Measurements from ENCODE around the gene ITGA6.

ITGA6 gene

DNA sequence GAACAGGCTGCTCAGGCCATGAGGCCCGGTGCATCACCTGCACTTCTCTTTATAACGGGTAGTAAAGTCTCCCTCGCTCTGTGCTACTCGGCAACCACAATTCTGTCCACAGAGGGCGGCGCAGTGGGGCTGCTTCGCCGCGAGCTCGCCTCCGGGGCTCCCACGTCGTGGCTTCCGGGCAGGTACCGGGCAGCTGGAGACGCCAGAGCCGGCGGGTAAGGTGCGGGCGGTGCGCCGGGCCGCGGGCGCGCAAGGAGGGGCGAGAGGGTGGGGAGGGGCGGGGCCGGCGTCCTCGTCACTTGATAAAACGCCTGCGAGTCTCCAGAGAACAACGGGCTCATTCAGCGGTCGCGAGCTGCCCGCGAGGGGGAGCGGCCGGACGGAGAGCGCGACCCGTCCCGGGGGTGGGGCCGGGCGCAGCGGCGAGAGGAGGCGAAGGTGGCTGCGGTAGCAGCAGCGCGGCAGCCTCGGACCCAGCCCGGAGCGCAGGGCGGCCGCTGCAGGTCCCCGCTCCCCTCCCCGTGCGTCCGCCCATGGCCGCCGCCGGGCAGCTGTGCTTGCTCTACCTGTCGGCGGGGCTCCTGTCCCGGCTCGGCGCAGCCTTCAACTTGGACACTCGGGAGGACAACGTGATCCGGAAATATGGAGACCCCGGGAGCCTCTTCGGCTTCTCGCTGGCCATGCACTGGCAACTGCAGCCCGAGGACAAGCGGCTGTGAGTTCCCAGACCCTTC, at the start of gene ITGA6:
Gene ITGA6, plus strand, starts transcription at position 331 of the 734 bp plus-strand sequence.
- peak; percentile 66 for DNase-seq (ENCODE audit: low spot score)

DNA sequence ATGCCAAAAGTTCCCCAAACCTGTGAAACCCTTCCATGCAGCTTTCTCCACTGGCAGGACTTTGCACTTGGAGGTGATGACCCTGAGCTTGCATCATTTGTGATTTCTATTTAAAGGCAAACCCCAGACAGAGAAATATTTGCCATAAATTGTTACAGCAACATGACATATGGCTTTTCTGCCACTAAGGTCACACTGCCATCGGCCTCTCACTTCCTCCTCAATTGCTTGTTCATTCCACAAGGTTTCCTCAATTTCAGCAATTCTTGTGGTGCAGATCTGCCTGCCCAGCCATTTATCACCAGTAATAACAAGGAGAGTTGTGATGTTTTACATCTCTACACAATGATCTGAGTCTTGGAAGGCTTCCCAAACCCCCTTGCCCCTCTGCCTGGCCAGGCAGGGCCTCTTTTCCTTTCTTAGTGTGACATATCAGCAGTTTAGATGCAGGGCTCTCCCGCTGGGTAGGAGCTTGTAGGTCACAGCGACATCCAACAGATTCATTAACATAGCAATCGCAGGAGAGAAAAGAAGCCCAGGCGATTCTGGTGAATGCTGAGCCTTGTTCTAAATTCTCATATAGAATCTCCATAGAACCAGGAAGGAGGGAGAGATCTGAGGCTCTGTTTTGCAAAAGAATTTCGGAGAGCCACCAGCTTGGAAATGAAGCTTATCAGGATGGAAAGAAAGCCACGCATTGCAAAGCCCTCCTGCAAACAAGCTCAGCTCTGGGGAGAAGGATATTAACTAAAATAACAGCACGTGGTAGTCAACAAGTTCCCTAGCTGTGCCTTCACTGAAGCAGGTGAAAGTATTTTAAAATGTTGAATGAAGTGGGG, 46.7 kb upstream of the ITGA6 start:
- peak; percentile 13 for DNase-seq (ENCODE audit: low spot score)

DNA sequence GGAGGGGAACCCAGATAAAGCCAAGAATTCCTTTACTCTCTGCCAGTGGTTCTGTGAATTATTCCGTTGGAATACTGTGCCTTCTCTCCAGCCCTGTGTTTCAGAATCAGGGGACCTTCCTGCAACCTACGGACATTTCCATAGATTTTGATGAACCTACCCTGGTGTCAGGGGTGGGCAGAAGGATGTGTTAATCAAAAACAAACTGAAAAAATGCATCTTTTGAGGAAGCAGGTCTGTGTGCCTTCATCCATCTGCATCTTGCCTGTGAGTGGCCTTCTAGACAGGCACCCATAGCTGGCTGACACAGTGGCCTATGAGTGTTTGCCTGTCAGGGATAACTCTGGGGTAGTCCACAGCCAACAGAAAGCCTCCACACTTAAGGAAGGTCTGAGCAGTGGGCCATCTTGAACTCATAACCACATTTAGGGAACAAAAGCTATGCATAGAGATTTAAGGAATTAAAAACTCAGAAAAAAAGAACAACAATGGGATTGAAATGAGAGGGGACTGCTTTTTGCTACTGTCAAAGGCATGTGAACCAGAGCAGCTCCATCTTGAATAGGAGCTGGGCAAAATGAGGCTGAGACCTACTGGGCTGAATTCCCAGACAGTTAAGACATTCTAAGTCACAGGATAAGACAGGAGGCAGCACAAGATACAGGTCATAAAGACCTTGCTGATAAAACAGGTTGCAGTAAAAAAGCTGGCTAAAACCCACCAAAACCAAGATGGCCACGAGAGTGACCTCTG, 45.9 kb upstream of the ITGA6 start:
- no peak for DNase-seq (ENCODE audit: low spot score)

DNA sequence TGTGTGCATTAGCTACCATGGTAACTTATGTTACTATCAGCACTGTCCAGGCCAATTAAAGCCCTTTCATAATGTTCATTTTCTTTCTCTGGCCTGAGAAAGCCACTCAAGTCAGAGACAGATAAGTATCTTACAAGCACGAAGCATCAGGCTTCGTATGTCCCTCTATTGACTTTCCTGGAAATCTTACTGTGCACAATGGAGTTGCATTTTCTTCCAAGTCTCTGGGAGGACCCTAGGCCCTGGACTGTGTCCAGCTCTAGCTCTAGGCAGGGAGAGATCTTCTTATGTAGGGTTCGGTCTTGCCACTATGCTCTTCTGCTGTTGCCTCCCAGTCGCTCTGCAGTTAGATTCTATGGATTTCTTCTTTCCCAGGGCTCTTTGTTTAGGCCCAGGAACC, 40.0 kb upstream of the ITGA6 start:
- no peak for DNase-seq (ENCODE audit: low spot score)

DNA sequence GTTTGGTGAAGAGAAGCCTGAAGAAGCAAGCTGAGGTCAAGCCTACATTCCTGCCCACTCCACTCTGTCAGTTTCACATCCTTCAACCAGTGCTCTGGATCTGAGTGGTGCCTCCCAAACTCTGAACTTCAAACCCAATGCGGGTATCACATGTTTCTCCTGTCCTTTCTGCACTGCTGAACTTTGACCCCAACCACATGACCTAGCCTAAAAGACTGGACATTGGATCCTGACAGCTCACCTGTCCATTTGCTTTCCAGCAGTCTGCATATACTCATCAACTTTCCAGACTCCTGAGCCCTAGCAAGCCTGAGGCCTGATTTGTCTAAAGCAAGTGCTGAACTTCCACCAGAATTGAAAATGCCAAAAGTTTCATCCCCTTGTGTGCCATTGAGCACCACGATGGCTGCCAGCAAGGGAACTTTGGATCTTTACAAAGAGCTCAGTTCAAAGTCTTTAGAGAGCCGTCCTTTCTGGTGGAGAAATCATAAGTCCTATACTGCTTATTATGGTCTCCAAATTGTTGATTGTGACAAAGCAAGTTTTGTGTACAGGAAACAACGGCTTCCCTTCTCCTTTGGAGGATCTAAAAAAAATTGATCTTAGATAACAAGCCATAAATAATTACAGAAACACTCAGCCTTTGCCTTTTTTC, 37.6 kb upstream of the ITGA6 start:
- DNase-seq (ENCODE audit: low spot score): no peak

DNA sequence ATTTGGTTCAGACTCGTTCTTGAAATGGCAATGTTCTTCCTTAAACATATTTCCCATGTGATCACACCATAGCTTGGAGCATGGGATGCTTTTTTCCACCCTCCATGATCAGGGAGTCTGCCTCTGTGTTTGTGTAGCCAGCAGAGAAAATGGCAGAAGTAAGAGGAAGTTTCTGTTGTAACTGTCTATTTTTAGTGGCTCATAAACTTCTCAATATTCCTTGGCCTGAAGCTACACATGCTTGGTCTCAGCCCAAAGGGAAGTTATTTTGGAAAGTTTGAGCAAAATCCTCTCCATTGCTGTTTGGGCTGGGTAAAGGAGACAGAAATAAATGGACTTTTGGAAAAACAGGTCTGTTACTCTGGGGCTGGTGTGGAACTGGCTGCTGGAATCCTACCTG, 33.4 kb upstream of the ITGA6 start:
- DNase-seq (ENCODE audit: low spot score): no peak

DNA sequence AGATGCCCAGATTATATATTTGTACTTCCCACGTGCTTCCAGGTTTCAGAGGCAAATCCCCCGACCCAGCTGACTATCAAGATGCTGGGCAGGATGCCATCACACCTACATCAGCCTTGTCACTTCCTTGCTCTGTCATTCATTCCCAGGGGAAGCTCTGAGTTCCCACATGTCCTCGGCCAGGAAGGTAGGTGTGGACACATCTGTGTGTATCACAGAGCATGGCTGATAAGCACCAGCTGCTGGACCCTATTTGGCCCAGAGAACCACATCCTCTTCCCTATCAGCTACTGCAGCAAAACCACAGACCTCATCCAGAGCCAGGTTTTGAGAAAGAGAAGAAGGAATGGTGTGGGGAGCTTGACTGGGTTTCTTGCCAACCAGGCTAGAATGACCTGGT, 31.9 kb upstream of the ITGA6 start:
- DNase-seq (ENCODE audit: low spot score): no peak

DNA sequence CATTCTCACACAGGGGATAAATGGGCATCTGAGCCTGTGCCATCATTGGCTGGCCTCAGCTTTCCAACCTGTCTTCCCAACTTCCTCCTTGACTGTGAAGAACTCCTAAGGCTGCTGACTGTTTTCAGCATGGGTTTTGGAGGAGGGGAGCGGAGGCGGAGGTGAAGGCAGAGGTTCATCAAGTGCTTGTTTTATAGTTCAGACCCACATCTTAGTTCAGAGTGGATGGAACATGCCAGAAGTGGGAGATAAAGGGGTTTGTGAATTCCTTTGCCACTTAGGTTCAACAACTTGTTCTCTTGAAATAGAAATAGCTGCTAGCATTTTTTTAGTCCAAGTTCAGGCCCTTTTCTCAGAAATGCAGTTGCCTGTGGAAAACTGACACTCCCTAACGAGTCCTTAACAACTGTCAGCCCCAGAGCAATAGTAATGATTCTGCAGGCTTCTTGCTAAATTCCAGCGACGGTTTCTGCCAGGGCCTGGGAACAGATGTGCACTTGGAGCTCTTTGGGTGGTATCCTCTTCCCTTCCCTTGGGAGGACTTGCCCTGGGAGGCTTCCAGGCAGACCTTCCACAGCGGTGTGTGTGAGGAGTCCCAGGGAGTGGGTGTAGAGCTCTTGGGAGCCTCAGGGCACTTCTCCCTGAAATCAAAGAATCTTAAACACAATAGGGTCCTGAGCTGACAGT, 30.1 kb upstream of the ITGA6 start:
- peak; percentile 15 for DNase-seq (ENCODE audit: low spot score)

DNA sequence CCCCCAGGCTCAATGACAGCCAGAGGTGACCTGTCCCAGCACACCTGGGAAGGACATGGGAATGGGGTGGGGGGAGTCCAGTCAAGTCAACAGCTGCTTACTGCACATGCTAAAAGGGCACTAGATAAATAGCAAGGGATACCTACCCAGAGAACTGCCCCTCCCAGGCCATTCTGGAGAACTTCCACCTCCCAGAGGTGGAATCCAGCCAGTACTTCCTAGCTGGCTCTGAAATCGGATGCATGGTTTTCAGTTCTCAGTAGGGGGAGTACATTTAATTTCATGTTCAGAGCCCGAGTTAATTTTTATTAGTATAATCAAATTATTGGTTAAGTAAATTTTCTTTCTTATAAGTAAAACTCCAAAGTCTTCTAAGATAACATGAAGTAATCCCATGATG, 28.9 kb upstream of the ITGA6 start:
- DNase-seq (ENCODE audit: low spot score): no peak

DNA sequence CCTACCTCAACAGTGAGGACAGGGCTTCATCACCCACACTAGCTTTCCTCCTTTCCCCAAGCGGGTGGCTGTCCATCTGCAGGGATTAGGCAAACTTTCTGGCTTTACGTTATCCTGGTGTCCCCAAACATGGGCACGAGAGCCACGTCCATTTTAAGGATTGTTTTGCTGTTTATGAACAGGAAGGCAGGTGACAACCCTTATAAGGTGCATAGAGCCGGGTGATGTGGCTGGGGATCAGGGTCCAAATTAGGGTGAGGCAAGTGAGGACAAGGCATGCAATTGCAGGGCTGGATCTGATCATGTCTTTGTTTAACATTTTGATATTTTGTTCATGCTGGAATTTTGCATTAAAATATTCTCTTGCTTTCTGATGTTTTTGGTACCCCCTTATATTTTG, 27.6 kb upstream of the ITGA6 start:
- no peak for DNase-seq (ENCODE audit: low spot score)

DNA sequence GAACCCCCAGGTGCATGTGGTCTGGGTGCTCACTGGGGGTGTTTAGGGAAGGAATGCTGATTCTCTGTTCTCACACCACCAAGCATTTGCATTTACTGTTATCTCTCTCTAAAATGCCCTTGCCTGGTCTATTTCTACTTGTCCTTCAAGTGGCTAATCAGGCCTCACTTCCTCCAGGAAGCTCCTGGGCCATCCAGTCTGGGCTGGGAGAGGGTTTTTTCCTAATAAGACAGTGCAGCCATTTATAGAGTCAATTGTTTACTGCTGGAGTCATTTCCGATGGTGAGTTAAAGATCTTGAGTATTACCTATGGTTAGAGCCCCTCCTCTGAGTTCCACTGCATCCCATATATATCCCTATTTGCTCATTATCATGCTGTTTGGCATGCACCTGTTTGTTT, 25.2 kb upstream of the ITGA6 start:
- no peak for DNase-seq (ENCODE audit: low spot score)

DNA sequence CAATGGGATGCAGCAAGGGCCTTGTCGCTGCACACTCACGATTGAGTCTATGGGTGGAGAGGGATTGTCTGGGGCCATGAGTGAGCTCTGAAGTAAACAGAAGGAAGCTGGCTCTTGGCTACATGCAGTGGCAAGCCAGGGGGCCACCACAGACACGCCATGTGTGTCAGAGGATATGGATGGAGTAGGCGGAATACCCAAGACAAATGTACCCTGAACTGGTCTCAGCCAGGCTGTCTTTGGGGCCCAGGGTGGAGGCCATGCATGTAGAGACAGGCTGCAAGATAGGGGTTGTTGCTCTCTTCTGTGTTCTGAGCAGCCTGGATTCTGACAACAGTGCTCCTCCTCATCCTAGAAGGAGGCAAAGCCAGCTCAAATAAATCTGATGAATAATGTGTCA, 24.0 kb upstream of the ITGA6 start:
- no peak for DNase-seq (ENCODE audit: low spot score)

DNA sequence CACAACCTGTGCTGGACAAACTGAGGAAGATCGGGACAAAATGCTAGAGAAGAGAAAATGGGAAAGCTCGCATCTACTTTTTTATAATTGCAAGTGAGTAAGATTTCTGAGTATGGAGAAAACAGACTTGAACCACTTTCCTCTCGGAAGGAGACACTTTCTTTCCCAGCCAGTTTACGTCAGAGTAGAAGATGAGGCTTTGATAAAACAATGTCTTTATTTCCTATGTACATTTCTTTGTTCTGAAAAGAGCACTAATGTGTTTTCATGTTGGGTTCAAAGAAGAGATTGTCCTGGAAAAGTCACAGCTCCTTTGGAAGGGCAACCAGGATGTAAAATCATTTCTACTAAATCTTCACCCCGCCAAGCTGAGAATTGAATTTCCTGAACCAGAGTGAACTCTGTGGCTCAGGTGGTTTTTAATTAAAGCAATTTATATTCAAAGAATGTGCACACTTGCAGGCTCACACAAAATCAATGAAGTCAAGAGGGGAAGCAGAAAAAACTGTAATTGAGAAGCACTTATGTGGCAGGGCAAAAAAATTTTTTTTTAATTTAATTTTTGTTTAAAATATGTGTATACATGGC, 23.4 kb upstream of the ITGA6 start:
- no peak for DNase-seq (ENCODE audit: low spot score)

DNA sequence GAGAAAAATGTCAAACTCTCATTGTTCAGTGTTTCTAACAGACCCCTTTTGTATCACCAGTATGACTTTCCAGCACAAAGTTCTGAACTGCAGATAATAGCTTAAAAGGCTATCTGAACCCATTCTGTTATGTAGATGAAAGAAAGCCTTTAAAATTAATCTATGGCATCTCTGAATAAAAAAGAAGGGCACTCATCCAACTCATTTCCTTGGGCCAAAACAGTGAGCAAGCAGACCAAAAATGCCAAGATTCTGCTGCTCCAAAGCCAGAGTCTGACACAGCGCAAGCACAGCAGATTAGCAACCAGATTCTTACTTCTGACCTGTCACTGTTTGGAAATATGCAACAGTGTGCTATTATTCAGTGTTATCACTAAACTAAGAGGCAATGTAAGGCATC, 22.6 kb upstream of the ITGA6 start:
- DNase-seq (ENCODE audit: low spot score): peak; percentile 82

DNA sequence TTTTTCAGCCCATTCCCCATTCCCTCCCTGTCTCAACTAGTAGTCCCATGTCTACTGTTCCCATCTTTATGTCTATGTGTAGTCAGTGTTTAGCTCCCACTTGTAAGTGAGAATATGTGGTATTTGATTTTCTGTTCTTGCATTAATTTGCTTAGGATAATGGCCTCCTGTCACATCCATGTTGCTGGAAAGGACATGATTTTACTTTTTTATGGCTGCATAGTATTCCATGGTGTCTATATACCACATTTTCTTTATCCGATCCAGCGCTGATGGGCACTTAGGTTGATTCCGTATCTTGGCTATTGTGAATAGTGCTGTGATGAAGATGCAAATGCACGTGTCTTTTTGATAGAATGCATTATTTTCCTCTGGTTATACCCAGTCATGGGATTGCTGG, 21.7 kb upstream of the ITGA6 start:
- DNase-seq (ENCODE audit: low spot score): no peak

DNA sequence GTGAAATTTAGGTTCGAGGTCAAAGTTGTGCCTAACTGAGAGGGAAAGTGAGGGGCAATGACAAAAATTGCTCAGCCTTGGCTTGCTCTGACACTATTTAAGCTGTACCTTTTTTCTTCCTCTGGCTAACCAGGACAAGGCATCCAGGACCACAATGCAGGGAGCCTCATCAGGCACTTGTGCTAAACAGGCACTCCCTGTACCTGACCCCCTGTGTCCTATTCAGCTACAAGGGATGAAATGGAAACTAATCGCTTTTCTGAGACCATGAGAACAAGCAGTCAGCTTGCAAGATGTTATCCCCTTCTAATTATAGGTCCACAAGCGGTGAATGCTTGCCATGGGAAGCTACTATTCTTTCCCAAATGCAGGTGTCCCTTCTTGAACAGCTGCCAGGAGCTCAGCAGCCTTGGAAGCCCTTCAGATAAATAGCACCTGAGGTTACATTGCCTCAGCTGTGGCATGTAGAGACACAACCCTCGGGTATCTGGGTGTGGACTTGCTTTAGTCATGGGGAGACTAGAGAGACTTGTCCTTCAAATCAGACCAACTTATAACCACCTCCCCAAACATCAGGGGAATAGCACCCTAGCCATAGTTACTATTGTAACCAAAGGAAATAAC, 19.1 kb upstream of the ITGA6 start:
- DNase-seq (ENCODE audit: low spot score): no peak

DNA sequence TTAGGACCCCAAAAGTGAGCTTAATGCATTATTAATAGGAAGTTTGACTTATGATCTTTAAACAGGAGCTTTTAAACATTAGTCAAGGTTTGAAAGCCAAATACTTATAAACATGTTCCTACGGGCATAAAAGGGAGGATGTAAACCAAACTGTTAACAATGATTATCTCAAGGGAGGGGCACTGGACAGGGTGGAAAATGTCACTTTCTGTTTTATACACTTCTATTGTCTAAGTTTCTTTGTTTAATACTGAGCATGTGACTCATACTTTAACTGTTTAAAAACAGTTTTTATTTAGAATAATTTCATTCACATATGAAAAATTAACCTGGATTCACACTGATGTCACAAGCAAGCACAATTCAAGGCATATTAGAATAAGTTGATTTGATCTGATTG, 18.3 kb upstream of the ITGA6 start:
- DNase-seq (ENCODE audit: low spot score): no peak

DNA sequence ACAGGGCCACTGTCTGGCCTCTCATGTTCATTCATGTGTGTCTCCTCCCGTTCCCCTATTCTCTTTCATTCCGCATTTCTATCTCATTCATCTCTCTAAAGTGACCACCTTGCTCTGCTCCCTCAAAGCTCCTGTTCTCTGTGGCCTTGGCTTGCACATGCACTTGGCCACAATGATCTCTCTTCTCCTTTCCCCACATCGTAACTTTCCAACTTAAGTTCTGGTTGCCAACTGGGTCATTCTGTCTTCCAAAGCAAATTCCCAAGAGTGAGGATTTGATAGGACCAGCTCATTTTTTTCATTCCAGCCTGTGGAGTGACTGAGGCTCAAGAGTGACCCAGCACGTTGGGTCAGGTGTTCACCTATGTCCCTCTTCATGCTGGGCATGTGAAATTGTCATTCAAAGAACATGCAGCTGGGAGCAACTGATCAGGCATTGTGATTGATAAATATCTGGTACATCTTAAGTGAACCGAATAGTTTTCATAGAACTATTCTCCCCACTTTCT, 14.3 kb upstream of the ITGA6 start:
- DNase-seq (ENCODE audit: low spot score): no peak

DNA sequence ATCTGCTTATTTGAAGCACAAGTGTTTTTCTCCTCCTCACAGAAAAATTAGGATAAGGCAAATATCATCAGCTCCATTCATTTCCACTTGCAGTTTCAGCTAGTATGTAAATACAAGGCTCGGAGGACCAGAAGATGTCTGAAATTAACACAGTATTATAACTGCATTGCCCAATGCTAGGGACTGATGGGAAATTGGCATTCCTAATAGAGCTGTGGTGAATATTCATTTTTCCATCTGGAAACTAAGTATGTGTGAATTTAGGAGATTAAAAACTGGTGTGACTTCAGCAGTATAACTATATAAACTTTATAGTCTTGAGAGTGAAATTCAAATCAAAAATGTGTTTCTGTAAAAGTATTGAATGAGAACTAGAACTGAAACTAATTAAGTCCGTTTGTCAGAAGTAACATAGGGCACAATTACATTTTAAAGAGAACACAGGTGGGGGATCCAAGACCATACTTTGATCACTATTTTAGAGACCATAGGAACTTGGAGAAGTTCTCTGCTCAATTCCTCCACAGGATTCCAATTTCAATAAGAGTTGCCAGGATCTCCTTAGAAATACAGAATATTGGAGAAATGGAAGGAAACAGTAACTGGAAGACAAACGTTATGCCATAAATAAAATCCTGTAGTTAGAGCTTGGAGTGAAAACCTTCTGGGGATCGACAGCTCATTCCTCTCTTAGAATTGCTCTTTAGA, 12.1 kb upstream of the ITGA6 start:
- no peak for DNase-seq (ENCODE audit: low spot score)

DNA sequence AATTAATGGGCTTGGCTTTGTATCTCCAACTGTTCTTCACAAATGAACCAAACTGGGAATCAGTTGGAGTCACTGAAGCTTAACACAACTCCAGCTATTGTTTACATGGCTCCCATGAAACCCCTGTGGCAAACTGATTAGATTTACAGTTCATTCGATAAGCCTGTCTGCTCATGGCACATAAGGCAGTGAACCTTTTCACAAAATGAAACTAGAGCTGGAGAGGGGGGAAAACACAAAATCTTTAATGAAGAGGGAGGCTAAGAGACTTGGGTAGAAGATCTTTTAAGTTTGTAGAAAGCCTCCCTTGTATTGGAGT, 11.6 kb upstream of the ITGA6 start:
- DNase-seq (ENCODE audit: low spot score): no peak
